Stimulated activated CD8-positive, alpha-beta memory T cell treated with anti-CD3 and anti-CD28 coated beads, Interleukin-12 subunit alpha, Interleukin-12 subunit beta, amount 100 ng/mL, for 24 hours (primary cell): ENCODE data around the gene ZNF217.
"Not testable (repeated sequence)": the region's sequence is repeated elsewhere in the genome, so short reads cannot be mapped to it uniquely, and the experiment has no call there.

Experiments used
- DNase-seq: peaks from one replicate; pipeline ENCODE4 v3.0.0-alpha.2; 2020; ENCODE audit errors: extremely low read depth

ZNF217 gene

GRCh38 chr20:53622247-53623133 lies 28.9 kb upstream of the ZNF217 start:
- DNase-seq, result no peak

GRCh38 chr20:53621482-53622246 lies 28.0 kb upstream of the ZNF217 start:
- DNase-seq, result no peak

- DNase-seq, result not testable (repeated sequence)
Observed at GRCh38 chr20:53618490-53619000, 24.9 kb upstream of the ZNF217 start.

GRCh38 chr20:53617791-53618489 lies 24.3 kb upstream of the ZNF217 start:
- no peak for DNase-seq

GRCh38 chr20:53616489-53616888 lies 22.9 kb upstream of the ZNF217 start:
- DNase-seq, result not testable (repeated sequence)

GRCh38 chr20:53613748-53614147 lies 20.1 kb upstream of the ZNF217 start:
- no peak for DNase-seq

GRCh38 chr20:53612289-53612688 lies 18.6 kb upstream of the ZNF217 start:
- not testable (repeated sequence) for DNase-seq

GRCh38 chr20:53611449-53611894 lies 17.8 kb upstream of the ZNF217 start:
- DNase-seq, result no peak

GRCh38 chr20:53609491-53610445 lies 16.1 kb upstream of the ZNF217 start:
- DNase-seq, result no peak

- DNase-seq, result no peak
Observed at GRCh38 chr20:53608456-53609452, 15.1 kb upstream of the ZNF217 start.

- no peak for DNase-seq
Observed at GRCh38 chr20:53608071-53608455, 14.4 kb upstream of the ZNF217 start.

GRCh38 chr20:53606364-53606985 lies 12.8 kb upstream of the ZNF217 start:
- DNase-seq, result no peak

- not testable (repeated sequence) for DNase-seq
Observed at GRCh38 chr20:53605401-53605800, 11.8 kb upstream of the ZNF217 start.

GRCh38 chr20:53604846-53605245 lies 11.2 kb upstream of the ZNF217 start:
- not testable (repeated sequence) for DNase-seq

- DNase-seq, result no peak
Observed at GRCh38 chr20:53602661-53603060, 9.0 kb upstream of the ZNF217 start.

- no peak for DNase-seq
Observed at GRCh38 chr20:53599910-53600632, 6.4 kb upstream of the ZNF217 start.

GRCh38 chr20:53599378-53599777 lies 5.7 kb upstream of the ZNF217 start:
- DNase-seq, result no peak

- DNase-seq, result no peak
Observed at GRCh38 chr20:53599044-53599362, 5.4 kb upstream of the ZNF217 start.
